Motor neuron (in vitro differentiated cells): ENCODE results near the gene CBL. TPM values are rescaled to one million over a fixed set of nuclear protein-coding genes. Genes with fewer than 3 reads are reported as not detected.

Source experiments
- total RNA-seq, 8 experiments: library from RNA; unstranded; fragments of 300-600 nt; gene quantifications; 2 replicates each; pipeline versions ENCODE4 v1.2.3 to v1.2.4, GENCODE V29; 2022

Gene CBL
- total RNA-seq, 8 experiments from 2014 or later, result 5.1 to 19.3 (median 13.9) TPM

Other genes with a start within 250 kb of the CBL start
- gene FOXR1, start 234.6 kb upstream of the CBL start, total RNA-seq, result not detected
- 10 to 100 TPM; 13.0 to 65.0 (median 19.8) TPM for gene CENATAC, start 208.2 kb upstream of the CBL start, total RNA-seq
- gene RPS25, start 188.0 kb upstream of the CBL start, total RNA-seq, result 1,000 to 10,000 TPM in 7 of 8 experiments, 100 to 1,000 TPM in 1; 941 to 1,612 (median 1,244) TPM
- gene TRAPPC4, start 187.6 kb upstream of the CBL start, total RNA-seq, result 100 to 1,000 TPM in 4 of 8 experiments, 10 to 100 TPM in 4; 66.1 to 150 (median 105) TPM
- gene SLC37A4, start 175.5 kb upstream of the CBL start, total RNA-seq, result 10 to 100 TPM in 4 of 8 experiments, 1 to 10 TPM in 4; 6.1 to 18.8 (median 9.9) TPM
- gene HYOU1, start 149.1 kb upstream of the CBL start, total RNA-seq, result 100 to 1,000 TPM in 5 of 8 experiments, 10 to 100 TPM in 3; 85.0 to 152 (median 116) TPM
- gene VPS11, start 138.5 kb upstream of the CBL start, total RNA-seq, result 10 to 100 TPM; 11.8 to 39.0 (median 21.2) TPM
- gene HMBS, start 121.5 kb upstream of the CBL start, total RNA-seq, result 10 to 100 TPM in 5 of 8 experiments, 1 to 10 TPM in 3; 6.0 to 46.7 (median 16.1) TPM
- 10 to 100 TPM; 22.1 to 58.9 (median 36.5) TPM for gene DPAGT1, start 104.5 kb upstream of the CBL start, total RNA-seq
- 10 to 100 TPM in 3 of 8 experiments, 1 to 10 TPM in 5; 4.7 to 17.7 (median 8.7) TPM for gene C2CD2L, start 99.0 kb upstream of the CBL start, total RNA-seq
- gene HINFP, start 84.8 kb upstream of the CBL start, total RNA-seq, result 10 to 100 TPM; 13.0 to 34.0 (median 28.2) TPM
- 1 to 10 TPM in 5 of 8 experiments, under 1 TPM in 3; 0.36 to 3.3 (median 1.6) TPM for gene ABCG4, start 57.3 kb upstream of the CBL start, total RNA-seq
- 10 to 100 TPM in 2 of 8 experiments, 1 to 10 TPM in 5, under 1 TPM in 1; 0.65 to 16.3 (median 2.3) TPM for gene NLRX1, start 37.6 kb upstream of the CBL start, total RNA-seq
- 1 to 10 TPM in 2 of 8 experiments, under 1 TPM in 5, not detected in 1; 0.15 to 2.5 (median 0.29) TPM for gene NHERF4, start 20.9 kb upstream of the CBL start, total RNA-seq
- gene MCAM, start 110.8 kb downstream of the CBL start, total RNA-seq, result 10 to 100 TPM in 4 of 8 experiments, 1 to 10 TPM in 4; 2.0 to 78.9 (median 10.4) TPM
- gene RNF26, start 128.2 kb downstream of the CBL start, total RNA-seq, result 10 to 100 TPM in 4 of 8 experiments, 1 to 10 TPM in 4; 5.7 to 26.5 (median 10.9) TPM
- gene C1QTNF5, start 134.5 kb downstream of the CBL start, total RNA-seq, result 10 to 100 TPM in 1 of 8 experiments, 1 to 10 TPM in 3, under 1 TPM in 3, not detected in 1; 0.54 to 27.8 (median 1.4) TPM
- under 1 TPM in 6 of 8 experiments, not detected in 2; 0.05 to 0.62 (median 0.12) TPM for gene MFRP, start 140.4 kb downstream of the CBL start, total RNA-seq
- 10 to 100 TPM in 1 of 8 experiments, 1 to 10 TPM in 7; 1.1 to 15.2 (median 2.6) TPM for gene USP2, start 175.4 kb downstream of the CBL start, total RNA-seq
- 100 to 1,000 TPM in 1 of 8 experiments, 10 to 100 TPM in 7; 19.8 to 575 (median 31.3) TPM for gene THY1, start 216.8 kb downstream of the CBL start, total RNA-seq